Colonic mucosa (tissue), 4 donors: ENCODE data around the gene PRKAR1B. TPM values are rescaled to one million over a fixed set of nuclear protein-coding genes. Genes with fewer than 3 reads are reported as not detected.

ENCODE experiments used
- DNase-seq: peaks from one replicate; pipeline ENCODE4 v3.0.0-alpha.2; 2020
- H3K27ac ChIP-seq: fragments of 200-600 bp; one replicate; pipeline ENCODE4 v1.8.0; 2021
- H3K27me3 ChIP-seq: fragments of 200-600 bp; one replicate; pipeline ENCODE4 v1.8.0; 2021
- H3K36me3 ChIP-seq: fragments of 200-600 bp; one replicate; pipeline ENCODE4 v1.8.0; 2021
- H3K4me1 ChIP-seq: fragments of 200-600 bp; one replicate; pipeline ENCODE4 v1.8.0; 2021; ENCODE audit warnings: mild to moderate bottlenecking
- H3K4me3 ChIP-seq: fragments of 200-600 bp; one replicate; pipeline ENCODE4 v1.8.0; 2021
- H3K9ac ChIP-seq, 2 donors: one replicate each; pipeline ENCODE4 v1.7.0; 2013; ENCODE audit warnings: control low read depth in 2 of 2, low read depth in 2 of 2, low read length in 2 of 2
- H3K9me3 ChIP-seq: fragments of 200-600 bp; one replicate; pipeline ENCODE4 v1.8.0; 2021
- CTCF ChIP-seq: fragments of 200-600 bp; IDR thresholded peaks from one replicate; pipeline ENCODE4 v1.8.0; 2022; ENCODE audit warnings: antibody characterized with exemption, mild to moderate bottlenecking
- intact Hi-C: fragments of 100-400 bp; cut with DNase I; formaldehyde crosslinking; loops from one replicate; pipeline ENCODE4 v1.14.1; 2022
- total RNA-seq, 2 donors: library from RNA; stranded (reverse); fragmentation: NEBNext Ultra II Directional in 1 of 2; extraction: Animal tissue kit (Norgen Biotek cat#: 25700) in 1 of 2; gene quantifications; one replicate each; pipeline ENCODE4 v1.2.1, GENCODE V29; 2021
- donor health status: healthy.
- donor health status: DM: no; HTN: no; CAD: no.
- donor health status: DM: no; HTN: no; CAD: no.

The PRKAR1B gene
- total RNA-seq, 2 donors from 2014 or later, result 19.2 to 32.8 TPM

GRCh38 chr7:516606-517456 is 210.2 kb downstream of the PRKAR1B start:
- Histone ChIP-seq H3K9ac (peak overlapping the region; percentile 34 to 91), H3K36me3 (no peaks in the 10 kb centered on the region), H3K9me3 (no peaks in the 10 kb centered on the region), H3K27me3 (peaks cover 17% of the 10 kb centered on the region), H3K27ac (peak overlapping the region; percentile 97), H3K4me1 (peaks cover 26% of the 10 kb centered on the region), H3K4me3 (peak overlapping the region; percentile 78)
- no peak for TF ChIP-seq CTCF
- intact Hi-C loops, result loop anchor here (5.0 kb wide), 1 partner anchor 185 kb away; no protein-coding TSS in a partner anchor
- DNase-seq, result peak; percentile 77

- DNase-seq, result no peak
- H3K36me3 ChIP-seq, result no peaks in the 10 kb centered on the region
- H3K27me3 ChIP-seq, result peaks cover 11% of the 10 kb centered on the region
- TF ChIP-seq CTCF, result no peak
- H3K4me3 ChIP-seq, result peak overlapping the region; percentile 78
- no peaks in the 10 kb centered on the region for H3K9me3 ChIP-seq
- intact Hi-C loops, result loop anchor here (5.0 kb wide), 1 partner anchor 184 kb away; no protein-coding TSS in a partner anchor
- peak overlapping the region in 1 of 2 donors; percentile 34 for H3K9ac ChIP-seq
- H3K4me1 ChIP-seq, result peaks cover 22% of the 10 kb centered on the region
- peak overlapping the region; percentile 97 for H3K27ac ChIP-seq
Observed at GRCh38 chr7:516216-516605, 210.9 kb downstream of the PRKAR1B start.

- Histone ChIP-seq H3K9me3 (no peaks in the 10 kb centered on the region), H3K9ac (peak overlapping the region; percentile 2 to 64), H3K36me3 (no peaks in the 10 kb centered on the region), H3K27ac (no peak overlapping the region), H3K27me3 (peaks cover 5% of the 10 kb centered on the region), H3K4me3 (no peak overlapping the region), H3K4me1 (peaks cover 18% of the 10 kb centered on the region)
- DNase-seq, result no peak
- TF ChIP-seq CTCF, result no peak
- intact Hi-C loops, result loop anchor here (5.0 kb wide), 1 partner anchor 183 kb away; no protein-coding TSS in a partner anchor
Observed at GRCh38 chr7:515628-516027, 211.5 kb downstream of the PRKAR1B start.

GRCh38 chr7:514651-515598 is 212.2 kb downstream of the PRKAR1B start:
- TF ChIP-seq CTCF, result no peak
- Histone ChIP-seq H3K9me3 (no peaks in the 10 kb centered on the region), H3K4me3 (no peak overlapping the region), H3K27ac (no peak overlapping the region), H3K9ac (peak overlapping the region in 1 of 2 donors; percentile 64), H3K36me3 (peaks cover 1% of the 10 kb centered on the region), H3K4me1 (peaks cover 18% of the 10 kb centered on the region), H3K27me3 (no peaks in the 10 kb centered on the region)
- DNase-seq, result peak; percentile 87
- intact Hi-C loops, result loop anchor here (5.0 kb wide), 1 partner anchor 183 kb away; no protein-coding TSS in a partner anchor

GRCh38 chr7:514242-514641 is 212.8 kb downstream of the PRKAR1B start:
- intact Hi-C loops, result no loop called here
- no peak for DNase-seq
- Histone ChIP-seq H3K4me3 (no peak overlapping the region), H3K27ac (no peak overlapping the region), H3K4me1 (peaks cover 18% of the 10 kb centered on the region), H3K36me3 (peaks cover 4% of the 10 kb centered on the region), H3K9ac (peak overlapping the region in 1 of 2 donors; percentile 23), H3K9me3 (no peaks in the 10 kb centered on the region), H3K27me3 (no peaks in the 10 kb centered on the region)
- TF ChIP-seq CTCF, result no peak
